Endothelial cell of umbilical vein (primary cell): ENCODE results near the gene ABAT. TPM values are rescaled to one million over a fixed set of nuclear protein-coding genes. Genes with fewer than 3 reads are reported as not detected.

Source experiments
- BruUV-seq: library from RNA; stranded (reverse); fragments of 400-500 nt; replicated peaks from 2 replicates; lab custom pipeline; 2021; lab: Mats Ljungman, UMichigan
- CTCF ChIA-PET: fragments of 300-600, 350-600 bp; sonication (Branson Sonifier 250); formaldehyde crosslinking; loops from one replicate; lab custom pipeline; 2021; ENCODE audit warnings: antibody characterized with exemption, inconsistent platforms; lab: Charles Lee
- POLR2A ChIA-PET: fragments of 300-600, 350-600 bp; sonication (Branson Sonifier 250); formaldehyde crosslinking; loops from one replicate; lab custom pipeline; 2021; ENCODE audit warnings: antibody characterized with exemption, inconsistent platforms; lab: Charles Lee
- DNase-seq: peaks from one replicate; pipeline ENCODE4 v3.0.0-alpha.2; 2011; ENCODE audit warnings: low read depth, low spot score
- FAIRE-seq: peaks from 2 replicates; lab custom pipeline; 2011; peaks lifted over from hg19 to GRCh38; lab: Jason Lieb, UNC
- H2AFZ ChIP-seq: 2 replicates; pipeline ENCODE4 v1.6.0; 2012; ENCODE audit warnings: low read depth, low read length, control low read depth, inconsistent platforms
- H3K27ac ChIP-seq: 2 replicates; pipeline ENCODE4 v1.5.1; 2011; ENCODE audit warnings: low read depth, mild to moderate bottlenecking, control low read depth, low read length, moderate library complexity; ENCODE audit not compliant: insufficient read depth
- H3K27me3 ChIP-seq, 2 experiments: 2 replicates each; pipeline versions ENCODE4 v1.6.0 to v1.6.1; 2011; ENCODE audit warnings: low read length in 2 of 2, mixed read lengths in 1 of 2; ENCODE audit not compliant: control insufficient read depth in 2 of 2, insufficient read depth in 2 of 2
- H3K36me3 ChIP-seq, 2 experiments: 2 replicates in 1 of 2; 3 replicates in 1 of 2; pipeline ENCODE4 v1.5.1; 2011; ENCODE audit warnings: low read length in 2 of 2, mild to moderate bottlenecking in 1 of 2, moderate library complexity in 1 of 2; ENCODE audit not compliant: control insufficient read depth in 2 of 2, insufficient read depth in 2 of 2; ENCODE audit errors: extremely low read depth in 1 of 2
- H3K4me1 ChIP-seq: 3 replicates; pipeline ENCODE4 v1.5.1; 2011; ENCODE audit warnings: mild to moderate bottlenecking, low read length; ENCODE audit not compliant: control insufficient read depth, insufficient read depth; ENCODE audit errors: extremely low read depth
- H3K4me2 ChIP-seq: 2 replicates; pipeline ENCODE4 v1.6.1; 2011; ENCODE audit warnings: low read length, control low read depth, mixed read lengths; ENCODE audit not compliant: insufficient read depth
- H3K4me3 ChIP-seq, 3 experiments: fragments of 200-600 bp in 1 of 3; sonication (generic), shearing (Covaris generic) in 1 of 3; replicated peaks in 1 of 3; 2 replicates each; pipeline ENCODE4 v1.5.1; 2011 to 2016; ENCODE audit warnings: control low read depth in 3 of 3, low read length in 3 of 3, mild to moderate bottlenecking in 2 of 3, inconsistent platforms in 1 of 3, low read depth in 1 of 3, moderate library complexity in 1 of 3; ENCODE audit not compliant: insufficient read depth in 1 of 3
- H3K79me2 ChIP-seq: 2 replicates; pipeline ENCODE4 v1.6.0; 2012; ENCODE audit warnings: low read length, inconsistent platforms; ENCODE audit not compliant: control insufficient read depth, insufficient read depth
- H3K9ac ChIP-seq: replicated peaks from 2 replicates; pipeline ENCODE3; 2011; ENCODE audit warnings: low read length, control low read depth; ENCODE audit not compliant: insufficient read depth; ENCODE audit errors: extremely low read depth
- H3K9me1 ChIP-seq: replicated peaks from 3 replicates; pipeline ENCODE4 v1.6.0; 2011; ENCODE audit warnings: mild to moderate bottlenecking, low read length; ENCODE audit not compliant: control insufficient read depth, insufficient read depth; ENCODE audit errors: extremely low read depth
- H3K9me3 ChIP-seq: replicated peaks from 2 replicates; pipeline ENCODE4 v1.5.1; 2012; ENCODE audit warnings: low read length, inconsistent platforms; ENCODE audit not compliant: control insufficient read depth, insufficient read depth
- H4K20me1 ChIP-seq: replicated peaks from 2 replicates; pipeline ENCODE3; 2011; ENCODE audit warnings: mild to moderate bottlenecking, low read length; ENCODE audit not compliant: control insufficient read depth, insufficient read depth; ENCODE audit errors: extremely low read depth
- EZH2 ChIP-seq: IDR thresholded peaks from 2 replicates; pipeline ENCODE4 v1.6.1; 2012; ENCODE audit warnings: borderline replicate concordance, low read depth, mild to moderate bottlenecking, moderate library complexity, low read length, inconsistent platforms; ENCODE audit not compliant: severe bottlenecking
- FOS ChIP-seq: IDR thresholded peaks from 2 replicates; pipeline ENCODE4 v1.6.1; 2011; ENCODE audit warnings: mild to moderate bottlenecking, low read length, moderate library complexity, borderline replicate concordance; ENCODE audit not compliant: insufficient read depth
- GATA2 ChIP-seq: IDR thresholded peaks from 2 replicates; pipeline ENCODE4 v1.7.0; 2011; ENCODE audit warnings: low read depth, mild to moderate bottlenecking, moderate library complexity, mixed read lengths, low read length; ENCODE audit not compliant: insufficient read length, insufficient read depth
- JUN ChIP-seq: IDR thresholded peaks from 2 replicates; pipeline ENCODE4 v1.6.1; 2011; ENCODE audit warnings: borderline replicate concordance, low read depth; ENCODE audit not compliant: insufficient read length, insufficient read depth
- MYC ChIP-seq: IDR thresholded peaks from one replicate; pipeline ENCODE4 v1.6.1; 2011; ENCODE audit warnings: mild to moderate bottlenecking, low read depth, low read length
- POLR2A ChIP-seq: IDR thresholded peaks from 2 replicates; pipeline ENCODE4 v1.6.1; 2012; ENCODE audit warnings: low read depth, mild to moderate bottlenecking, control low read depth, low read length
- POLR2AphosphoS5 ChIP-seq: IDR thresholded peaks from 2 replicates; pipeline ENCODE4 v1.6.1; 2012; ENCODE audit warnings: low read depth, mild to moderate bottlenecking, control low read depth, low read length, moderate library complexity; ENCODE audit not compliant: insufficient read depth
- dilution Hi-C: fragments of 300-500 bp; cut with MboI; formaldehyde crosslinking; loops from one replicate; pipeline ENCODE4 v1.15.0; 2019; ENCODE audit warnings: low sequenced_read_pairs; ENCODE audit not compliant: extremely low pct_ligation_motif_present
- intact Hi-C: fragments of 100-400 bp; cut with micrococcal nuclease; formaldehyde crosslinking; loops from one replicate; pipeline ENCODE4 v1.10.0; 2022
- polyA plus RNA-seq, 4 experiments: library from polyadenylated mRNA; depleted of rRNA in 3 of 4; stranded (reverse) in 3 of 4; unstranded in 1 of 4; fragments of >200 nt; gene quantifications; 2 replicates each; pipeline versions ENCODE4 v1.2.1 to v1.2.3, GENCODE V29; 2011 to 2012; ENCODE audit warnings: missing spikeins in 1 of 4
- total RNA-seq: library from RNA; stranded (reverse); gene quantifications from 2 replicates; pipeline ENCODE4 v1.2.3, GENCODE V29; 2021
- TF ChIP-seq, protein P1 (sequence below), 2 donors: IDR thresholded peaks; 1 replicate in 1 of 2; 2 replicates in 1 of 2; pipeline ENCODE4 v1.5.1; 2011; ENCODE audit warnings: low read length in 2 of 2, mild to moderate bottlenecking in 2 of 2, moderate library complexity in 2 of 2, control low read depth in 1 of 2, inconsistent platforms in 1 of 2, low read depth in 1 of 2; ENCODE audit not compliant: insufficient read depth in 1 of 2; ENCODE audit errors: extremely low read depth in 1 of 2
- TF ChIP-seq, protein P2 (sequence below): IDR thresholded peaks from 2 replicates; pipeline ENCODE4 v1.6.1; 2011; ENCODE audit not compliant: insufficient read depth, insufficient read length

Gene ABAT
- total and polyA plus RNA-seq, 2 donors (not counting 3 experiments of a cell fraction or from before 2014, with no cell fraction given): 1.3 to 1.4 TPM

DNA sequence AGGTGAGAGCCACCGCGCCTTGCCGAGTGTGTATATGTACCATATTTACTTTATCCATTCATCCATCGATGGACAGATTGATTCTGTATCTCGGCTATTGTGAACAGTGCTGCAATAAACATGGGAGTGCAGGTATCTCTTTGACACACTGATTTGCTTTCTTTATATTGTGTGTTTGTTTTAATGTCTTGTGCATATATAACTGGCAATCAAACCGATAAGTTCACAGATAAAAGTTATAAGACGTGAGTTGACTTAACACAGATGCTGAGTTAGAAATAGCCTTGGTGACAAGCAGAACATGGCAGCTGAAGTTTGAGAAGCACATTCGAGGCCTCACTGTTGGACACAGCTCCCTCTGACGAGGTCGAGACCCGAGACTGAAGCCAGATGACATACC is 99.8 kb downstream of the ABAT start:
- Histone ChIP-seq H3K27ac (no peak overlapping the region), H3K27me3 (no peaks in the 10 kb centered on the region), H3K9ac (no peak overlapping the region), H3K36me3 (no peaks in the 10 kb centered on the region), H3K4me2 (no peak overlapping the region), H2AFZ (no peak overlapping the region), H3K9me1 (no peaks in the 10 kb centered on the region), H3K4me3 (no peak overlapping the region), H3K4me1 (no peaks in the 10 kb centered on the region), H3K79me2 (no peaks in the 10 kb centered on the region), H4K20me1 (no peaks in the 10 kb centered on the region), H3K9me3 (no peaks in the 10 kb centered on the region)
- dilution Hi-C loops: no loop called here
- FAIRE-seq (no peak), DNase-seq (no peak)
- POLR2A ChIA-PET: no interaction called here
- no TSS peak for BruUV-seq
- TF ChIP-seq FOS: no peak
- TF ChIP-seq MYC: no peak
- TF ChIP-seq POLR2A: no peak
- TF ChIP-seq GATA2: no peak
- TF ChIP-seq, protein P1, sequence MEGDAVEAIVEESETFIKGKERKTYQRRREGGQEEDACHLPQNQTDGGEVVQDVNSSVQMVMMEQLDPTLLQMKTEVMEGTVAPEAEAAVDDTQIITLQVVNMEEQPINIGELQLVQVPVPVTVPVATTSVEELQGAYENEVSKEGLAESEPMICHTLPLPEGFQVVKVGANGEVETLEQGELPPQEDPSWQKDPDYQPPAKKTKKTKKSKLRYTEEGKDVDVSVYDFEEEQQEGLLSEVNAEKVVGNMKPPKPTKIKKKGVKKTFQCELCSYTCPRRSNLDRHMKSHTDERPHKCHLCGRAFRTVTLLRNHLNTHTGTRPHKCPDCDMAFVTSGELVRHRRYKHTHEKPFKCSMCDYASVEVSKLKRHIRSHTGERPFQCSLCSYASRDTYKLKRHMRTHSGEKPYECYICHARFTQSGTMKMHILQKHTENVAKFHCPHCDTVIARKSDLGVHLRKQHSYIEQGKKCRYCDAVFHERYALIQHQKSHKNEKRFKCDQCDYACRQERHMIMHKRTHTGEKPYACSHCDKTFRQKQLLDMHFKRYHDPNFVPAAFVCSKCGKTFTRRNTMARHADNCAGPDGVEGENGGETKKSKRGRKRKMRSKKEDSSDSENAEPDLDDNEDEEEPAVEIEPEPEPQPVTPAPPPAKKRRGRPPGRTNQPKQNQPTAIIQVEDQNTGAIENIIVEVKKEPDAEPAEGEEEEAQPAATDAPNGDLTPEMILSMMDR (IDR thresholded peaks at IDR 0.05; ENCODE audit: extremely low read depth in 1 of 2, insufficient read depth in 1 of 2, low read depth in 1 of 2, low read length in 2 of 2): no peak
- no peak for TF ChIP-seq POLR2AphosphoS5
- TF ChIP-seq EZH2: no peak
- TF ChIP-seq JUN: no peak
- TF ChIP-seq, protein P2, sequence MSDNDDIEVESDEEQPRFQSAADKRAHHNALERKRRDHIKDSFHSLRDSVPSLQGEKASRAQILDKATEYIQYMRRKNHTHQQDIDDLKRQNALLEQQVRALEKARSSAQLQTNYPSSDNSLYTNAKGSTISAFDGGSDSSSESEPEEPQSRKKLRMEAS: no peak
- intact Hi-C loops: no loop called here
- CTCF ChIA-PET: no interaction called here
